HepG2 (cell line): ENCODE measurements around the gene MASP1. TPM values are rescaled to one million over a fixed set of nuclear protein-coding genes. Genes with fewer than 3 reads are reported as not detected.

Source experiments
- CENPT ChIP-seq: sonication (generic); formaldehyde crosslinking; IDR thresholded peaks from 2 replicates; pipeline ENCODE4 v1.8.0; 2022; ENCODE audit warnings: low read depth, mild to moderate bottlenecking, moderate library complexity, missing genetic modification reagents
- CREB1 ChIP-seq, 2 experiments: fragments of 450-650 bp in 1 of 2; IDR thresholded peaks; 2 replicates each; pipeline ENCODE4 v1.6.1; 2016 to 2017; ENCODE audit warnings: control low read depth in 1 of 2, mild to moderate bottlenecking in 1 of 2, missing compliant biosample characterization in 1 of 2, missing genetic modification characterization in 1 of 2
- KMT2B ChIP-seq: IDR thresholded peaks from 2 replicates; pipeline ENCODE4 v1.6.1; 2016; ENCODE audit warnings: missing genetic modification reagents, missing compliant biosample characterization
- MATR3 ChIP-seq: sonication (generic); formaldehyde crosslinking; IDR thresholded peaks from 2 replicates; pipeline ENCODE4 v1.4.0; 2020; ENCODE audit warnings: missing genetic modification reagents
- MIXL1 ChIP-seq: IDR thresholded peaks from 2 replicates; pipeline ENCODE4 v1.6.1; 2016
- NFYB ChIP-seq: sonication (generic); formaldehyde crosslinking; IDR thresholded peaks from 2 replicates; pipeline ENCODE4 v1.4.0; 2020; ENCODE audit warnings: missing genetic modification reagents
- PHB2 ChIP-seq: fragments of 450-650 bp; IDR thresholded peaks from 2 replicates; pipeline ENCODE4 v1.6.1; 2018; ENCODE audit not compliant: partially characterized antibody
- SIX1 ChIP-seq: sonication (generic); formaldehyde crosslinking; IDR thresholded peaks from 2 replicates; pipeline ENCODE4 v1.4.0; 2020; ENCODE audit warnings: missing genetic modification reagents, borderline replicate concordance
- U2AF2 ChIP-seq: fragments of 200-400 bp; formaldehyde crosslinking; IDR thresholded peaks from 2 replicates; pipeline ENCODE4 v1.6.1; 2017; ENCODE audit warnings: low read depth, mild to moderate bottlenecking, low read length
- ZC3H13 ChIP-seq: sonication (generic); formaldehyde crosslinking; IDR thresholded peaks from 2 replicates; pipeline ENCODE4 v1.8.1; 2023; ENCODE audit warnings: mild to moderate bottlenecking, missing genetic modification reagents, moderate library complexity
- ZEB1 ChIP-seq: IDR thresholded peaks from 2 replicates; pipeline ENCODE4 v1.6.1; 2012; ENCODE audit warnings: mild to moderate bottlenecking, low read depth, inconsistent platforms; ENCODE audit not compliant: insufficient replicate concordance
- ZFP37 ChIP-seq: sonication (generic); formaldehyde crosslinking; IDR thresholded peaks from 2 replicates; pipeline ENCODE4 v1.4.0; 2020; ENCODE audit warnings: missing genetic modification reagents, borderline replicate concordance
- ZKSCAN5 ChIP-seq: sonication (generic); formaldehyde crosslinking; IDR thresholded peaks from 2 replicates; pipeline ENCODE4 v1.5.1; 2020; ENCODE audit warnings: mild to moderate bottlenecking, missing genetic modification reagents
- ZNF550 ChIP-seq: sonication (generic); formaldehyde crosslinking; IDR thresholded peaks from 2 replicates; pipeline ENCODE4 v1.4.0; 2020; ENCODE audit warnings: mild to moderate bottlenecking, missing genetic modification reagents, borderline replicate concordance
- ZSCAN21 ChIP-seq: sonication (generic); formaldehyde crosslinking; IDR thresholded peaks from 2 replicates; pipeline ENCODE4 v1.8.0; 2022; ENCODE audit warnings: mild to moderate bottlenecking, missing genetic modification reagents, moderate library complexity, borderline replicate concordance
- polyA plus RNA-seq, 8 experiments: library from polyadenylated mRNA; depleted of rRNA in 3 of 8; stranded (reverse) in 7 of 8; unstranded in 1 of 8; fragments of >200 nt; fragmentation: Illumina TruSeq in 4 of 8; extraction: Trizol in 4 of 8; gene quantifications; 2 replicates each; pipeline versions ENCODE4 v1.2.1 to v1.2.3, GENCODE V29; 2011 to 2016; ENCODE audit warnings: low read depth in 4 of 8, missing spikeins in 1 of 8, mixed read lengths in 1 of 8; ENCODE audit not compliant: insufficient read depth in 1 of 8
- total RNA-seq, 5 experiments: library from RNA; depleted of rRNA; stranded (reverse); fragments of >200 nt; fragmentation: Illumina TruSeq; extraction: Trizol; gene quantifications; 2 replicates each; pipeline ENCODE4 v1.2.3, GENCODE V29; 2016; ENCODE audit warnings: low read depth in 1 of 5
- TF ChIP-seq, protein P1 (sequence below): sonication (generic); formaldehyde crosslinking; conservative IDR thresholded peaks from 2 replicates; pipeline ENCODE4 v1.8.0; 2022; ENCODE audit warnings: missing genetic modification reagents
- TF ChIP-seq, protein P2 (sequence below): sonication (generic); formaldehyde crosslinking; IDR thresholded peaks from 2 replicates; pipeline ENCODE4 v1.4.0; 2020; ENCODE audit warnings: mild to moderate bottlenecking, missing genetic modification reagents
- TF ChIP-seq, protein P3 (sequence below): sonication (generic); formaldehyde crosslinking; IDR thresholded peaks from 2 replicates; pipeline ENCODE4 v1.4.0; 2020; ENCODE audit warnings: missing genetic modification reagents; ENCODE audit errors: not compliant biosample characterization
- TF ChIP-seq, protein P4 (sequence below): sonication (generic); formaldehyde crosslinking; IDR thresholded peaks from 2 replicates; pipeline ENCODE4 v1.4.0; 2020; ENCODE audit warnings: low read depth, mild to moderate bottlenecking, missing genetic modification reagents
- TF ChIP-seq, protein P5 (sequence below): sonication (generic); formaldehyde crosslinking; IDR thresholded peaks from 2 replicates; pipeline ENCODE4 v1.5.1; 2020; ENCODE audit warnings: missing genetic modification reagents, mild to moderate bottlenecking, borderline replicate concordance
- TF ChIP-seq, protein P6 (sequence below): sonication (generic); formaldehyde crosslinking; IDR thresholded peaks from 2 replicates; pipeline ENCODE4 v1.5.1; 2020; ENCODE audit warnings: mild to moderate bottlenecking, missing genetic modification reagents, borderline replicate concordance

The MASP1 gene
- total and polyA plus RNA-seq, 2 of the 13 experiments (the other 11 are each of a cell fraction or from before 2014, with no cell fraction given) = 10.8 to 56.0 TPM

DNA sequence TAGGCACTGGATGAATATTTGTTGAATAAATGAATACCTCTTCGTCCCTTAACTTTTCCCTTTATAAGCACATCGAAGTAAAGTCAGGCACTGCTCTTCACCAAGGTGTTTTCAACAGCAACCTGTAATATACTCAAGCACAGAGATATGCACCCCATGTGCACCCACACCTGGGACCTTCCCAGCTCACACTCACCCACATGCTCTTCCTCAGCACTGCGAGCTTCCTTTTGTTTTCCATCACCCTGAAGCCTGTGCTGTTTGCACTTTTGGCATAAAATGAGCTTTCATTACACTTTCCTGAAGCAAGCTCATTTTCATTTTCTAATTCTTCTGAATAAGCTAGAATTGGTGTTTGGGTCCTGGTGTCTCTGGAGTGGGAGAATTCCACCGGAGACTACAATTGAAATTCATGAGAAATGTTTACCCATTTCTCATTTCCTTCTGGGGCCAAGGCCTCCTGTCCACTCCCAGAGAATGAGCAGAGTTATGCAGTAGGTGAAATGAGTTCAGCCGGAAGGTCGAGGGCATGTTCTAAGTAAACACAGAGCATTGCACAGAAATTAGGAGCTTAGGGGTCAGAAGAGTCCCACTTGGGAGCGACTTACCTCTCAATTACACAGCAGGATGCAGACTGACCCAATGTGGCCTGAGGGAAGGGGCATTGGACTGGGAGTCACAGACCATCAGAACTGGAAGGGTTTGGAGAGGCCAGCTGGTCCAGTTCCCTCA, 15.0 kb downstream of the MASP1 start (continued):
- TF ChIP-seq, protein P1, sequence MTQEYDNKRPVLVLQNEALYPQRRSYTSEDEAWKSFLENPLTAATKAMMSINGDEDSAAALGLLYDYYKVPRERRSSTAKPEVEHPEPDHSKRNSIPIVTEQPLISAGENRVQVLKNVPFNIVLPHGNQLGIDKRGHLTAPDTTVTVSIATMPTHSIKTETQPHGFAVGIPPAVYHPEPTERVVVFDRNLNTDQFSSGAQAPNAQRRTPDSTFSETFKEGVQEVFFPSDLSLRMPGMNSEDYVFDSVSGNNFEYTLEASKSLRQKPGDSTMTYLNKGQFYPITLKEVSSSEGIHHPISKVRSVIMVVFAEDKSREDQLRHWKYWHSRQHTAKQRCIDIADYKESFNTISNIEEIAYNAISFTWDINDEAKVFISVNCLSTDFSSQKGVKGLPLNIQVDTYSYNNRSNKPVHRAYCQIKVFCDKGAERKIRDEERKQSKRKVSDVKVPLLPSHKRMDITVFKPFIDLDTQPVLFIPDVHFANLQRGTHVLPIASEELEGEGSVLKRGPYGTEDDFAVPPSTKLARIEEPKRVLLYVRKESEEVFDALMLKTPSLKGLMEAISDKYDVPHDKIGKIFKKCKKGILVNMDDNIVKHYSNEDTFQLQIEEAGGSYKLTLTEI (CRISPR knock-in tag) = no peak
- TF ChIP-seq KMT2B (no peak), ZEB1 (peak; percentile 35), ZFP37 (CRISPR knock-in tag) (no peak), ZKSCAN5 (CRISPR knock-in tag) (peak; percentile 89), U2AF2 (no peak), ZC3H13 (CRISPR knock-in tag) (no peak), CENPT (no peak), PHB2 (no peak), MIXL1 (CRISPR knock-in tag) (peak; percentile 97), MATR3 (CRISPR knock-in tag) (no peak), CREB1 (IDR thresholded peaks at IDR 0.05) (no peak), CREB1 (CRISPR knock-in tag; IDR thresholded peaks at IDR 0.05) (peak; percentile 69), SIX1 (CRISPR knock-in tag) (peak; percentile 53; the same call in 1 of the 2 replicates), NFYB (CRISPR knock-in tag) (no peak), ZNF550 (CRISPR knock-in tag) (no peak), ZSCAN21 (CRISPR knock-in tag) (no peak)
- TF ChIP-seq, protein P2, sequence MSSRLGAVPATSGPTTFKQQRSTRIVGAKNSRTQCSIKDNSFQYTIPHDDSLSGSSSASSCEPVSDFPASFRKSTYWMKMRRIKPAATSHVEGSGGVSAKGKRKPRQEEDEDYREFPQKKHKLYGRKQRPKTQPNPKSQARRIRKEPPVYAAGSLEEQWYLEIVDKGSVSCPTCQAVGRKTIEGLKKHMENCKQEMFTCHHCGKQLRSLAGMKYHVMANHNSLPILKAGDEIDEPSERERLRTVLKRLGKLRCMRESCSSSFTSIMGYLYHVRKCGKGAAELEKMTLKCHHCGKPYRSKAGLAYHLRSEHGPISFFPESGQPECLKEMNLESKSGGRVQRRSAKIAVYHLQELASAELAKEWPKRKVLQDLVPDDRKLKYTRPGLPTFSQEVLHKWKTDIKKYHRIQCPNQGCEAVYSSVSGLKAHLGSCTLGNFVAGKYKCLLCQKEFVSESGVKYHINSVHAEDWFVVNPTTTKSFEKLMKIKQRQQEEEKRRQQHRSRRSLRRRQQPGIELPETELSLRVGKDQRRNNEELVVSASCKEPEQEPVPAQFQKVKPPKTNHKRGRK (CRISPR knock-in tag) = no peak
- TF ChIP-seq, protein P3, sequence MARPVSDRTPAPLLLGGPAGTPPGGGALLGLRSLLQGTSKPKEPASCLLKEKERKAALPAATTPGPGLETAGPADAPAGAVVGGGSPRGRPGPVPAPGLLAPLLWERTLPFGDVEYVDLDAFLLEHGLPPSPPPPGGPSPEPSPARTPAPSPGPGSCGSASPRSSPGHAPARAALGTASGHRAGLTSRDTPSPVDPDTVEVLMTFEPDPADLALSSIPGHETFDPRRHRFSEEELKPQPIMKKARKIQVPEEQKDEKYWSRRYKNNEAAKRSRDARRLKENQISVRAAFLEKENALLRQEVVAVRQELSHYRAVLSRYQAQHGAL (CRISPR knock-in tag) = no peak
- TF ChIP-seq, protein P4, sequence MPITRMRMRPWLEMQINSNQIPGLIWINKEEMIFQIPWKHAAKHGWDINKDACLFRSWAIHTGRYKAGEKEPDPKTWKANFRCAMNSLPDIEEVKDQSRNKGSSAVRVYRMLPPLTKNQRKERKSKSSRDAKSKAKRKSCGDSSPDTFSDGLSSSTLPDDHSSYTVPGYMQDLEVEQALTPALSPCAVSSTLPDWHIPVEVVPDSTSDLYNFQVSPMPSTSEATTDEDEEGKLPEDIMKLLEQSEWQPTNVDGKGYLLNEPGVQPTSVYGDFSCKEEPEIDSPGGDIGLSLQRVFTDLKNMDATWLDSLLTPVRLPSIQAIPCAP (CRISPR knock-in tag) = no peak
- TF ChIP-seq, protein P5, sequence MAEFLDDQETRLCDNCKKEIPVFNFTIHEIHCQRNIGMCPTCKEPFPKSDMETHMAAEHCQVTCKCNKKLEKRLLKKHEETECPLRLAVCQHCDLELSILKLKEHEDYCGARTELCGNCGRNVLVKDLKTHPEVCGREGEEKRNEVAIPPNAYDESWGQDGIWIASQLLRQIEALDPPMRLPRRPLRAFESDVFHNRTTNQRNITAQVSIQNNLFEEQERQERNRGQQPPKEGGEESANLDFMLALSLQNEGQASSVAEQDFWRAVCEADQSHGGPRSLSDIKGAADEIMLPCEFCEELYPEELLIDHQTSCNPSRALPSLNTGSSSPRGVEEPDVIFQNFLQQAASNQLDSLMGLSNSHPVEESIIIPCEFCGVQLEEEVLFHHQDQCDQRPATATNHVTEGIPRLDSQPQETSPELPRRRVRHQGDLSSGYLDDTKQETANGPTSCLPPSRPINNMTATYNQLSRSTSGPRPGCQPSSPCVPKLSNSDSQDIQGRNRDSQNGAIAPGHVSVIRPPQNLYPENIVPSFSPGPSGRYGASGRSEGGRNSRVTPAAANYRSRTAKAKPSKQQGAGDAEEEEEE = no peak
- TF ChIP-seq, protein P6, sequence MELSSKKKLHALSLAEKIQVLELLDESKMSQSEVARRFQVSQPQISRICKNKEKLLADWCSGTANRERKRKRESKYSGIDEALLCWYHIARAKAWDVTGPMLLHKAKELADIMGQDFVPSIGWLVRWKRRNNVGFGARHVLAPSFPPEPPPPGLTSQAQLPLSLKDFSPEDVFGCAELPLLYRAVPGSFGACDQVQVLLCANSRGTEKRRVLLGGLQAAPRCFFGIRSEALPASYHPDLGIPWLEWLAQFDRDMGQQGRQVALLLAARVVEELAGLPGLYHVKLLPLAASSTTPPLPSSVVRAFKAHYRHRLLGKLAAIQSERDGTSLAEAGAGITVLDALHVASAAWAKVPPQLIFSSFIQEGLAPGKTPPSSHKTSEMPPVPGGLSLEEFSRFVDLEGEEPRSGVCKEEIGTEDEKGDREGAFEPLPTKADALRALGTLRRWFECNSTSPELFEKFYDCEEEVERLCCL (CRISPR knock-in tag) = no peak
